Measurements from ENCODE around the gene ECE1.

- TF ChIP-seq CTCF (IDR thresholded peaks at IDR 0.05; ENCODE audit: low read length) (no peak), EZH2 (IDR thresholded peaks at IDR 0.05; ENCODE audit: borderline replicate concordance, low read length) (no peak)
Measured at GRCh38 chr1:21280482-21280881, 9.8 kb downstream of the ECE1 start.
